Cardiac septum (tissue), 1 donor: ENCODE results near the gene OCA2. TPM values are rescaled to one million over a fixed set of nuclear protein-coding genes. Genes with fewer than 3 reads are reported as not detected.
"Not testable (repeated sequence)": the region's sequence is repeated elsewhere in the genome, so short reads cannot be mapped to it uniquely, and the experiment has no call there.

Experiments
- DNase-seq: peaks from one replicate; pipeline ENCODE4 v3.0.0-alpha.2; 2020; ENCODE audit warnings: low spot score
- intact Hi-C: fragments of 100-400 bp; cut with DNase I; formaldehyde crosslinking; loops from one replicate; pipeline ENCODE4 v1.14.0; 2022
- total RNA-seq: library from RNA; stranded (reverse); fragmentation: NEBNext Ultra II Directional; extraction: Animal tissue kit (Norgen Biotek cat#: 25700); gene quantifications from one replicate; pipeline ENCODE4 v1.2.1, GENCODE V29; 2021
- donor health status: DM: no; HTN: no; CAD: no.

OCA2 gene
- total RNA-seq, 1 donor from 2014 or later, result not detected

- intact Hi-C loops, result no loop called here
- peak; percentile 54 for DNase-seq
Observed at GRCh38 chr15:27866505-27867165, 232.5 kb downstream of the OCA2 start.

- intact Hi-C loops, result no loop called here
- peak; percentile 70 for DNase-seq
Observed at GRCh38 chr15:27865926-27866325, 233.2 kb downstream of the OCA2 start.

- peak; percentile 36 for DNase-seq
Observed at GRCh38 chr15:27865323-27865922, 233.7 kb downstream of the OCA2 start.

GRCh38 chr15:27864719-27865118, 234.4 kb downstream of the OCA2 start:
- intact Hi-C loops, result no loop called here

More at GRCh38 chr15:27865323-27865922, 233.7 kb downstream of the OCA2 start:
- intact Hi-C loops, result no loop called here

GRCh38 chr15:27864086-27864485, 235.0 kb downstream of the OCA2 start:
- intact Hi-C loops, result no loop called here

More at GRCh38 chr15:27864719-27865118, 234.4 kb downstream of the OCA2 start:
- DNase-seq, result peak; percentile 54

GRCh38 chr15:27863000-27863399, 236.1 kb downstream of the OCA2 start:
- intact Hi-C loops, result no loop called here
- DNase-seq, result no peak

More at GRCh38 chr15:27864086-27864485, 235.0 kb downstream of the OCA2 start:
- peak; percentile 41 for DNase-seq

DNA sequence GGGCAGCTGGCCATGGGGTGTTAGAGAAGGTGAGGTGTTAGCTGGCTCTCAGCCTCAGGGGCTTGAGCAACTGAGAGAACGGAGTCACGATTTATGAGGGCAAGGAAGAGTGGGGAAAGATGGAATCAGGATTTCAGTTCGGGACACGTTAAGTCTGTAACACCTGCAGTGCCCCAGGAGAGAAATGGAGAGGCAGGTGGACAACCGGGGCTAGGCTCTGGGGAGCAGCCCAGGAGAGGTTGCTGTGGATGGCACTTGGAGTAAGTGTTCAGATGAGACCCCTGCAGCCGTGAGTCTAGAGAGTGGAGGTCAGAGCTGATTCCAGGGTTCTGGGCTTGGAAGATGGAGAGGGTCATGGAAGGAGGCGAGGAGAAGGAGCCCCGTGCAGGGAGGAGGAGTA, 237.9 kb downstream of the OCA2 start:
- intact Hi-C loops, result no loop called here
- no peak for DNase-seq

GRCh38 chr15:27855137-27855536, 244.0 kb downstream of the OCA2 start:
- no peak for DNase-seq
- intact Hi-C loops, result no loop called here

- intact Hi-C loops, result no loop called here
- no peak for DNase-seq
Observed at GRCh38 chr15:27854601-27855000, 244.5 kb downstream of the OCA2 start.

DNA sequence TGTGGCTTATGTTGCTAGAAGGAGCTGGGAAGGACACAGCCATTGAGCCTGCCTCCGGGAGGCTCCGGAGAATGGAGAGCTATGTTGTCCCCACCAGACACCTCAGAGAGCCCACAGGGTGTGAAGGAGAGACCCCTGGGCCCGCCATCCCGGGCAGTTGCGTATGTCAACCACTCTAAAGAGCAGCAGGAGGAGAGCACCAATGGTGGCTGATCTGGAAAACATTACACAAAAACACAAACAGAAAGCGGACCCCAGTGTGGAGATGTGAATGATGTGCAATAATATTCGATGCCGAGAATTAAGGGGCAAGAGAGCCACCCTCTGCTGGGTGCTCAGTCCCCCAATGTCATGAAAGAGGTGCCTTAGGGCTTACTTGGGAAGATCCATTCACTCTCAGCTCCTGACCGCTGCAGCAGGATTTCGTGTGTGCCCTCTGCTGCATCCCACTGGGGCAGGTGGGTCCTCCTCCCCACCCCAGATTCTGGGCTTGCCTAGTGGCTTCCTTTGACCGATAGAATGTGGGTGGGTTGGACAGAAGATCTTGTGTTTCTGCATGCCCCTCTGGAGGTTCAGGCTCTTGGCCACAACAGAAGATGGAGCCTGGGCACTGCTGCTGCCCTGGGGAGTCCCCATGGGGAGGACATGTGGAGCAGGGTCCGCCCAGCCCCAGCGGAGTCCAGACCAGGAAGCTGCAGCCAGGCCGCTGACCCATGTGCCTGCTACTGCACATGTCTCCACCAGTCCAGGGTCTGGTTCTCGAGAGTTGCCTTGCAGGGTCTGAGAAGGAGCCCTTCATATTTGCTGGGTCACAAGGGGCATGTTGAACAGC, 245.3 kb downstream of the OCA2 start:
- DNase-seq, result no peak
- intact Hi-C loops, result no loop called here

- DNase-seq, result no peak
- intact Hi-C loops, result no loop called here
Observed at GRCh38 chr15:27851858-27852210, 247.3 kb downstream of the OCA2 start.

- DNase-seq, result no peak
- intact Hi-C loops, result no loop called here
Observed at GRCh38 chr15:27850981-27851857, 247.9 kb downstream of the OCA2 start.

DNA sequence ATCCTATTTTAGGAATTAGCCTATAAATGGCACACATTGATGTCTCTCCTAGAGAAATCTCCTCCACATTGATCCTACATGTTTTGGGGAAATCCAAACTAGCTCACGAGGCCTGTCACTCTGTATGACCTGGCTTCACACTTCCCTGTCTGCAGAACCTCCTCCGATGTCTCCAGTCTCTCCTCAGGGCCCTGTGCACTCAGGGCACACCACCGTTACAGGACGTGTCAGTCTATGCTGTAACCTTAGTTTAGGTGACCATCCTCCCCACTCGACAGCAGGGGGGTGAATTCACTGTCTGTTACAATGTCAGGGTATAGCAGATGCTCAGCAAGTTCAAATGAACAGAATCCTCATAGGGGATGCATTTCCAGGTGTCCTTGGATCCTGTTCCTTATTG, 249.1 kb downstream of the OCA2 start:
- DNase-seq, result no peak
- intact Hi-C loops, result no loop called here

GRCh38 chr15:27848936-27849335, 250.2 kb downstream of the OCA2 start:
- DNase-seq, intact Hi-C loops: not testable (repeated sequence)

DNA sequence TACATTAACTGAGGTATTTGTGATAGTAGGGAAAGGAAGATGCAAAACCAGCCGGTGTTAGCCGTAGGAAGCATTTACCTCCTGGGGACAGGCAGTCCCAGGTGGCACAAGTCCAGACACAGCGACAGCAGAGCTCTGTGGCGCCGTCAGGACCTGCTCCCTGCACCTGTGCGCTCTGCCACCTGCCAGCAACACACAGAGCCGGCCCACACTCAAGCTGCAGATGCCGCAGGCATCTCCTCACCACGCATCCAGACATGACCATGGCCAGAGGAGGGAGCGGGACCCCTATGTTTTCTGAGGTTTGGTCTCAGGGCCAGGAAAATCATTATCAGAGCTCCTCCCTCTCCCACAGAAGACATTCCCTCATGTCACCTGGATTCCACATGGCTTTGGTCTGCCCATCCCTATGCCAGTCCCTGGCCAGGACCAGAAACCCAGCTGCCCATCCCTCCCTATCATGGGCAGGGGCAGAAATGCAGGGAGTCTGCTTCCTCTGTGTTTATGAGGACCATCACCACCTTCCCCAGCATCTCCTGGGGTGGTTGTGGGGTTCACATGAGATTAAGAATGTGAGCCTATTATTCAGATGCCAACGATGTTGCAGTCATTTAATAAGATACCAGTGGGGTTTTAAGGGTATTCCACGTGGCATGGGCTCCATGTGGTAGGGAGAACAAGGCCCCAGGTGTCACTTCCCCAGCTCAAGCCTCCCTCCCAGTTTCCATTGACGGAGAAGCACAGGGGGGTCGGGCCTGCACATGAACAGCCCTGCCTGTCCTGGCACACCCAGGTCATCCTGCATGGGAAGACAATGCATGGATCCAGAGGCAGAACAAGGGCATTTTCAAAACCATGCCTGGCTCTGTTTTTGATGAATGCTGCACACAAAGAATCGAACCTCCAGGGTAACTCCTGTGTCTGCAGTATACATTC, 251.1 kb downstream of the OCA2 start:
- intact Hi-C loops, result no loop called here
- DNase-seq, result no peak

DNA sequence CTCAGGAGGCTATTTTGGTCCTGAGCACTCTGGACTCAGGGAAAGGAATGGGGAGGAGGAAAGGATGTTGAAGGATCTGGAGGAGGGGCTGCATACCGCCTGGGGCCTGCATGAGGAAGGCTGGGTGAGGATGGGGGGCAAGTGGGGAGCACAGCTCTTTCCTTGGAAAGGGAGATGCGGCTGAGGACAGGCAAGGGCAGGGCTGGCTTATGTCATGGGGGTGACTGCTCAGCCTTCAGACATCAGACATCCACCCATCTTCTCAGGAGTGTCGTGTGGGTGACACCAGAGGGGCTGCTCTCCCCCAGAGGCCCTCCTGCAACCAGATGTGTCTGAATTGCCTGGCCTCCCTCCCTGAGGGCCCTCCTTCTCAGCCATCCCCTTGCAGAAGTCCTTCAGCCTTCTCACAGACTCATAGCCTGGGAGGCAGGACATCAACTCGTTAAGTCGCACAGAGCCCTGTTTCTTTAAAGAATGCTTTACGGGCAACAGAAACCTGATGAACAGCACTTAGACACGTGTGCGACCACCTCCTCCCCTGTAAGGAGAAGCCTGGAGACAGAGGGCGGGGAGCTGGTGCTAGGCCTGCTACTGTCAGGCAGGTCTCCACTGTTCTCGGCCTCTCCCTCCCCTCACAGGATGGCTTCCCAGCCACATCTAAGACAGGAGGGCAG, 252.3 kb downstream of the OCA2 start:
- no peak for DNase-seq
- intact Hi-C loops, result no loop called here

DNA sequence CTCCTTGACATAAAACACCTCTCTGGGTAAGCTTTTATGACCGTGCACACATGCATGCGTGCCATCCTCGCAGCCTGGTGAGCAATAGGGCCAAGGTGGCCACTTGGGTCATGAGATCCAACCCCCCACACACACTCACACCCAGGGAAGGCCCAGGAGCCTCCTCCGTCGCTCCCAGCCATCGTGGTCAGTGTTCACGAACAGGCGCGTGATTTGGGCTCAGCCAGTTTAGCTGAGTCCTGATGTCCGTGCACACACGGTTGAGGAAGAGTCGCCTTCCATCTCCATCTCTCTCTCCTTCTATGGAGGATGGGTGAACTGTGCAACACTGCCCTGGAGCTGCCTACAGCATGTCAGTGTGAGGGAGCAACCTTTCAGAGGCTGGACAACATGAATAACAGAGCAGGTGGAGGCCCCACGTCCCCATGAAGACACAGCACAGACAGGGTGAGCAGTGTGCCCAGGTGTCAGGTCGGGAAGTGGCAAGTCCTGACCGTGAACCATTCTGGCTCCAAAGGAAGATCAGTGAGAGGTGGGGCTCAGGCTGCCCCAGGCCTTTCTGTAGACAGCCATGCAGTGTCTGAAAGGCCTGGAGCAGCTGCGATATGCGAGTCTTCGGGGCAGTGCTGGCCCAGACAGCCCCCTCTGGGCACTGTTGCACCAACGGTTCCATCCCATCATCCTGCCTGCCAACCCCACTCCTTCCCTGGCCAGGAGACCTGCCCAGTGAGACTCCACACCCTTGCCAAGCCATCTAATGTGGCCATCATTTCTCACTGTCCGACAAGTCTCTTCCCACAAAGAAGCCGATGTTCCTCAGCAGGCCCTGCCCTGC, 253.4 kb downstream of the OCA2 start:
- intact Hi-C loops, result no loop called here

More for the DNA sequence above, 253.4 kb downstream of the OCA2 start:
- DNase-seq, result no peak
